ENCODE data around the gene MACROD2.

The MACROD2 gene

GRCh38 chr20:14550655-14551054 is 555.3 kb downstream of the MACROD2 start:
- DNase-seq: no peak

- DNase-seq: no peak
These were observed 558.6 kb downstream of the MACROD2 start for GRCh38 chr20:14553774-14554534.

GRCh38 chr20:14555676-14556075 is 560.4 kb downstream of the MACROD2 start:
- DNase-seq: no peak

GRCh38 chr20:14556206-14556605 is 560.9 kb downstream of the MACROD2 start:
- DNase-seq: no peak

GRCh38 chr20:14559612-14560011 is 564.3 kb downstream of the MACROD2 start:
- DNase-seq: no peak

GRCh38 chr20:14561741-14562221 is 566.5 kb downstream of the MACROD2 start:
- no peak for DNase-seq

GRCh38 chr20:14562981-14563380 is 567.7 kb downstream of the MACROD2 start:
- no peak for DNase-seq

- no peak for DNase-seq
These were observed 571.2 kb downstream of the MACROD2 start for GRCh38 chr20:14566505-14566904.

- no peak for DNase-seq
These were observed 572.9 kb downstream of the MACROD2 start for GRCh38 chr20:14568225-14568624.

- DNase-seq: no peak
These were observed 573.4 kb downstream of the MACROD2 start for GRCh38 chr20:14568701-14569100.

GRCh38 chr20:14569641-14570040 is 574.3 kb downstream of the MACROD2 start:
- no peak for DNase-seq

GRCh38 chr20:14570811-14571210 is 575.5 kb downstream of the MACROD2 start:
- no peak for DNase-seq

GRCh38 chr20:14573676-14574075 is 578.4 kb downstream of the MACROD2 start:
- DNase-seq: no peak

GRCh38 chr20:14576196-14576877 is 581.0 kb downstream of the MACROD2 start:
- no peak for DNase-seq

GRCh38 chr20:14580418-14581074 is 585.2 kb downstream of the MACROD2 start:
- no peak for DNase-seq

GRCh38 chr20:14581731-14582130 is 586.4 kb downstream of the MACROD2 start:
- DNase-seq: no peak

- DNase-seq: no peak
These were observed 587.5 kb downstream of the MACROD2 start for GRCh38 chr20:14582855-14583254.

- DNase-seq: no peak
These were observed 588.1 kb downstream of the MACROD2 start for GRCh38 chr20:14583413-14583812.

GRCh38 chr20:14589383-14589782 is 594.1 kb downstream of the MACROD2 start:
- DNase-seq: no peak

GRCh38 chr20:14595051-14595450 is 599.7 kb downstream of the MACROD2 start:
- no peak for DNase-seq

GRCh38 chr20:14597206-14597715 is 601.9 kb downstream of the MACROD2 start:
- no peak for DNase-seq

- DNase-seq: no peak
These were observed 604.3 kb downstream of the MACROD2 start for GRCh38 chr20:14599613-14600012.

GRCh38 chr20:14600527-14600926 is 605.2 kb downstream of the MACROD2 start:
- DNase-seq: no peak

GRCh38 chr20:14604143-14604542 is 608.8 kb downstream of the MACROD2 start:
- no peak for DNase-seq

All from midbrain (tissue), 1 donor.